Measurements from ENCODE around the gene SLC13A2.
"Not testable (repeated sequence)": the region's sequence is repeated elsewhere in the genome, so short reads cannot be mapped to it uniquely, and the experiment has no call there.

Gene SLC13A2

GRCh38 chr17:28518132-28518531, 44.7 kb downstream of the SLC13A2 start:
- H2AK5ac ChIP-seq (ENCODE audit: low read length) = no peak overlapping the region
- no peak overlapping the region for H3K4me2 ChIP-seq (ENCODE audit: low read length)
- H3K23ac ChIP-seq (ENCODE audit: low read length) = no peak overlapping the region
- H2BK15ac ChIP-seq (replicated peaks; ENCODE audit: low read depth) = no peak overlapping the region
- no peak overlapping the region for H4K5ac ChIP-seq (ENCODE audit: low read length)
- no peak overlapping the region for H2BK5ac ChIP-seq (ENCODE audit: low read length)
- DNase-seq = no peak
- no peak overlapping the region for H3K4me3 ChIP-seq (ENCODE audit: low read length)
- no peaks in the 10 kb centered on the region for H3K4me1 ChIP-seq (ENCODE audit: control insufficient read depth, low read depth, low read length)
- H3K18ac ChIP-seq (ENCODE audit: low read length) = no peak overlapping the region
- WGBS (ENCODE audit: extremely low coverage, insufficient coverage, low lambda C conversion rate) = no CpG with 5 or more reads among the region's 6 CpGs
- no peaks in the 10 kb centered on the region for H3K27me3 ChIP-seq (ENCODE audit: insufficient read depth, low read length, poor library complexity)
- no peaks in the 10 kb centered on the region for H3K36me3 ChIP-seq (ENCODE audit: control insufficient read depth, insufficient read depth, low read length)
- no peaks in the 10 kb centered on the region for H3K79me1 ChIP-seq (ENCODE audit: low read length)
- H3K56ac ChIP-seq (ENCODE audit: low read length) = no peak overlapping the region
- no peak overlapping the region for H3K27ac ChIP-seq (ENCODE audit: low read depth, low read length)
- no peak overlapping the region for H3K4ac ChIP-seq (ENCODE audit: low read depth, low read length)
- no peaks in the 10 kb centered on the region for H3K79me2 ChIP-seq (ENCODE audit: control insufficient read depth, insufficient read depth, low read length)
- no peak overlapping the region for H3K9ac ChIP-seq (ENCODE audit: low read length)
- H2BK120ac ChIP-seq (ENCODE audit: low read depth, low read length) = no peak overlapping the region
- H4K8ac ChIP-seq (ENCODE audit: low read depth, low read length) = no peak overlapping the region

GRCh38 chr17:28518578-28518977, 45.1 kb downstream of the SLC13A2 start:
- H3K4me1 ChIP-seq (ENCODE audit: control insufficient read depth, low read depth, low read length) = no peaks in the 10 kb centered on the region
- no peak overlapping the region for H3K9ac ChIP-seq (ENCODE audit: low read length)
- no peak for DNase-seq
- H3K56ac ChIP-seq (ENCODE audit: low read length) = no peak overlapping the region
- H3K4me2 ChIP-seq (ENCODE audit: low read length) = no peak overlapping the region
- H4K8ac ChIP-seq (ENCODE audit: low read depth, low read length) = no peak overlapping the region
- H4K5ac ChIP-seq (ENCODE audit: low read length) = no peak overlapping the region
- no peak overlapping the region for H2BK5ac ChIP-seq (ENCODE audit: low read length)
- no peak overlapping the region for H3K23ac ChIP-seq (ENCODE audit: low read length)
- H3K4ac ChIP-seq (ENCODE audit: low read depth, low read length) = no peak overlapping the region
- no peak overlapping the region for H3K18ac ChIP-seq (ENCODE audit: low read length)
- H3K79me1 ChIP-seq (ENCODE audit: low read length) = no peaks in the 10 kb centered on the region
- no peaks in the 10 kb centered on the region for H3K79me2 ChIP-seq (ENCODE audit: control insufficient read depth, insufficient read depth, low read length)
- H2BK120ac ChIP-seq (ENCODE audit: low read depth, low read length) = no peak overlapping the region
- no peaks in the 10 kb centered on the region for H3K27me3 ChIP-seq (ENCODE audit: insufficient read depth, low read length, poor library complexity)
- H3K4me3 ChIP-seq (ENCODE audit: low read length) = no peak overlapping the region
- no peaks in the 10 kb centered on the region for H3K36me3 ChIP-seq (ENCODE audit: control insufficient read depth, insufficient read depth, low read length)
- WGBS (ENCODE audit: extremely low coverage, insufficient coverage, low lambda C conversion rate) = no CpG with 5 or more reads among the region's 7 CpGs
- no peak overlapping the region for H2AK5ac ChIP-seq (ENCODE audit: low read length)
- no peak overlapping the region for H2BK15ac ChIP-seq (replicated peaks; ENCODE audit: low read depth)
- no peak overlapping the region for H3K27ac ChIP-seq (ENCODE audit: low read depth, low read length)

- no CpG with 5 or more reads among the region's 5 CpGs for WGBS (ENCODE audit: extremely low coverage, insufficient coverage, low lambda C conversion rate)
- H3K27me3 ChIP-seq (ENCODE audit: insufficient read depth, low read length, poor library complexity) = no peaks in the 10 kb centered on the region
- DNase-seq = no peak
These were observed 45.8 kb downstream of the SLC13A2 start for GRCh38 chr17:28519236-28519635.

GRCh38 chr17:28520687-28521086, 47.2 kb downstream of the SLC13A2 start:
- WGBS (ENCODE audit: extremely low coverage, insufficient coverage, low lambda C conversion rate) = no CpG with 5 or more reads among the region's 6 CpGs
- no peak overlapping the region for H2BK15ac ChIP-seq (replicated peaks; ENCODE audit: low read depth)
- no peaks in the 10 kb centered on the region for H3K79me2 ChIP-seq (ENCODE audit: control insufficient read depth, insufficient read depth, low read length)
- H4K8ac ChIP-seq (ENCODE audit: low read depth, low read length) = no peak overlapping the region
- no peaks in the 10 kb centered on the region for H3K79me1 ChIP-seq (ENCODE audit: low read length)
- H2BK120ac ChIP-seq (ENCODE audit: low read depth, low read length) = no peak overlapping the region
- no peak overlapping the region for H3K4me3 ChIP-seq (ENCODE audit: low read length)
- H3K4me2 ChIP-seq (ENCODE audit: low read length) = no peak overlapping the region
- no peak for DNase-seq
- H2BK5ac ChIP-seq (ENCODE audit: low read length) = no peak overlapping the region
- H3K4me1 ChIP-seq (ENCODE audit: control insufficient read depth, low read depth, low read length) = no peaks in the 10 kb centered on the region
- no peak overlapping the region for H3K9ac ChIP-seq (ENCODE audit: low read length)
- no peak overlapping the region for H2AK5ac ChIP-seq (ENCODE audit: low read length)
- no peak overlapping the region for H3K27ac ChIP-seq (ENCODE audit: low read depth, low read length)
- no peaks in the 10 kb centered on the region for H3K36me3 ChIP-seq (ENCODE audit: control insufficient read depth, insufficient read depth, low read length)
- H3K56ac ChIP-seq (ENCODE audit: low read length) = no peak overlapping the region
- H3K27me3 ChIP-seq (ENCODE audit: insufficient read depth, low read length, poor library complexity) = no peaks in the 10 kb centered on the region
- no peak overlapping the region for H3K18ac ChIP-seq (ENCODE audit: low read length)
- H3K4ac ChIP-seq (ENCODE audit: low read depth, low read length) = no peak overlapping the region
- H4K5ac ChIP-seq (ENCODE audit: low read length) = no peak overlapping the region
- H3K23ac ChIP-seq (ENCODE audit: low read length) = no peak overlapping the region

More at GRCh38 chr17:28519236-28519635, 45.8 kb downstream of the SLC13A2 start:
- no peaks in the 10 kb centered on the region for H3K36me3 ChIP-seq (ENCODE audit: control insufficient read depth, insufficient read depth, low read length)
- H3K4me1 ChIP-seq (ENCODE audit: control insufficient read depth, low read depth, low read length) = no peaks in the 10 kb centered on the region
- no peak overlapping the region for H3K56ac ChIP-seq (ENCODE audit: low read length)
- H3K9ac ChIP-seq (ENCODE audit: low read length) = no peak overlapping the region
- H3K18ac ChIP-seq (ENCODE audit: low read length) = no peak overlapping the region
- H3K79me1 ChIP-seq (ENCODE audit: low read length) = no peaks in the 10 kb centered on the region
- H3K4ac ChIP-seq (ENCODE audit: low read depth, low read length) = no peak overlapping the region
- no peaks in the 10 kb centered on the region for H3K79me2 ChIP-seq (ENCODE audit: control insufficient read depth, insufficient read depth, low read length)
- no peak overlapping the region for H4K8ac ChIP-seq (ENCODE audit: low read depth, low read length)
- H2BK15ac ChIP-seq (replicated peaks; ENCODE audit: low read depth) = no peak overlapping the region
- H2BK120ac ChIP-seq (ENCODE audit: low read depth, low read length) = no peak overlapping the region
- H2BK5ac ChIP-seq (ENCODE audit: low read length) = no peak overlapping the region
- H3K4me3 ChIP-seq (ENCODE audit: low read length) = no peak overlapping the region
- H3K23ac ChIP-seq (ENCODE audit: low read length) = no peak overlapping the region
- H4K5ac ChIP-seq (ENCODE audit: low read length) = no peak overlapping the region
- no peak overlapping the region for H2AK5ac ChIP-seq (ENCODE audit: low read length)
- H3K4me2 ChIP-seq (ENCODE audit: low read length) = no peak overlapping the region
- no peak overlapping the region for H3K27ac ChIP-seq (ENCODE audit: low read depth, low read length)

- Histone ChIP-seq H4K5ac (ENCODE audit: low read length) (no peak overlapping the region), H3K4me1 (ENCODE audit: control insufficient read depth, low read depth, low read length) (no peaks in the 10 kb centered on the region), H4K8ac (ENCODE audit: low read depth, low read length) (no peak overlapping the region), H2AK5ac (ENCODE audit: low read length) (no peak overlapping the region), H3K18ac (ENCODE audit: low read length) (no peak overlapping the region), H3K23ac (ENCODE audit: low read length) (no peak overlapping the region), H3K4me3 (ENCODE audit: low read length) (no peak overlapping the region), H3K27me3 (ENCODE audit: insufficient read depth, low read length, poor library complexity) (no peaks in the 10 kb centered on the region), H3K4me2 (ENCODE audit: low read length) (no peak overlapping the region), H3K9ac (ENCODE audit: low read length) (no peak overlapping the region), H3K4ac (ENCODE audit: low read depth, low read length) (no peak overlapping the region), H3K79me1 (ENCODE audit: low read length) (no peaks in the 10 kb centered on the region), H3K56ac (ENCODE audit: low read length) (no peak overlapping the region), H2BK5ac (ENCODE audit: low read length) (no peak overlapping the region), H3K79me2 (ENCODE audit: control insufficient read depth, insufficient read depth, low read length) (no peaks in the 10 kb centered on the region), H2BK120ac (ENCODE audit: low read depth, low read length) (no peak overlapping the region), H3K27ac (ENCODE audit: low read depth, low read length) (no peak overlapping the region), H2BK15ac (replicated peaks; ENCODE audit: low read depth) (no peak overlapping the region), H3K36me3 (ENCODE audit: control insufficient read depth, insufficient read depth, low read length) (no peaks in the 10 kb centered on the region)
- no CpG with 5 or more reads among the region's 21 CpGs for WGBS (ENCODE audit: extremely low coverage, insufficient coverage, low lambda C conversion rate)
- no peak for DNase-seq
These were observed 48.1 kb downstream of the SLC13A2 start for GRCh38 chr17:28521311-28522085.

GRCh38 chr17:28522281-28522680, 48.8 kb downstream of the SLC13A2 start:
- H2BK5ac ChIP-seq (ENCODE audit: low read length); H2BK120ac ChIP-seq (ENCODE audit: low read depth, low read length); H3K56ac ChIP-seq (ENCODE audit: low read length); DNase-seq; H3K4me1 ChIP-seq (ENCODE audit: control insufficient read depth, low read depth, low read length); H4K8ac ChIP-seq (ENCODE audit: low read depth, low read length); H3K79me1 ChIP-seq (ENCODE audit: low read length); H3K4me3 ChIP-seq (ENCODE audit: low read length); H4K5ac ChIP-seq (ENCODE audit: low read length); H3K27me3 ChIP-seq (ENCODE audit: insufficient read depth, low read length, poor library complexity); H3K23ac ChIP-seq (ENCODE audit: low read length); H3K27ac ChIP-seq (ENCODE audit: low read depth, low read length); H3K4me2 ChIP-seq (ENCODE audit: low read length); H3K18ac ChIP-seq (ENCODE audit: low read length); H3K9ac ChIP-seq (ENCODE audit: low read length); H3K4ac ChIP-seq (ENCODE audit: low read depth, low read length); H3K36me3 ChIP-seq (ENCODE audit: control insufficient read depth, insufficient read depth, low read length); H2BK15ac ChIP-seq (replicated peaks; ENCODE audit: low read depth); H3K79me2 ChIP-seq (ENCODE audit: control insufficient read depth, insufficient read depth, low read length); H2AK5ac ChIP-seq (ENCODE audit: low read length): not testable (repeated sequence)
- no CpG with 5 or more reads among the region's 4 CpGs for WGBS (ENCODE audit: extremely low coverage, insufficient coverage, low lambda C conversion rate)

Data from mesendoderm (in vitro differentiated cells).